B cell (primary cell): ENCODE measurements around the gene TEX35. TPM values are rescaled to one million over a fixed set of nuclear protein-coding genes. Genes with fewer than 3 reads are reported as not detected.
"Not testable (repeated sequence)": the region's sequence is repeated elsewhere in the genome, so short reads cannot be mapped to it uniquely, and the experiment has no call there.

Experiments used
- ATAC-seq: fragments of 200-7000 bp; cut with Tn5 transposase; one replicate; pipeline ENCODE4 v1.10.0; 2021; ENCODE audit warnings: low read depth, mild to moderate bottlenecking, moderate number of reproducible peaks, moderate library complexity
- CTCF ChIA-PET: fragments of 350-600 bp; sonication (Branson Sonifier 250); formaldehyde crosslinking; loops from one replicate; lab custom pipeline; 2021; ENCODE audit warnings: antibody characterized with exemption, inconsistent platforms; lab: Charles Lee
- POLR2A ChIA-PET: fragments of 350-600 bp; sonication (Branson Sonifier 250); formaldehyde crosslinking; loops from one replicate; lab custom pipeline; 2021; ENCODE audit warnings: antibody characterized with exemption; lab: Charles Lee
- DNase-seq: peaks from one replicate; pipeline ENCODE4 v3.0.0; 2013
- H2AFZ ChIP-seq: 2 replicates; pipeline ENCODE4 v1.6.1; 2012; ENCODE audit warnings: mild to moderate bottlenecking, low read depth, low read length; ENCODE audit not compliant: insufficient read depth, poor library complexity, severe bottlenecking
- H3K27ac ChIP-seq, 2 donors: 1 replicate in 1 of 2; 2 replicates in 1 of 2; pipeline ENCODE4 v1.5.1; 2012 to 2013; ENCODE audit warnings: low read length in 2 of 2, mild to moderate bottlenecking in 2 of 2, moderate library complexity in 1 of 2
- H3K27me3 ChIP-seq, 4 experiments: fragments of 200-600 bp in 1 of 4; sonication (generic) in 1 of 4; replicated peaks in 1 of 4; 1 replicate in 2 of 4; 2 replicates in 2 of 4; pipeline versions ENCODE4 v1.6.1 to v1.7.0; 2013 to 2016; ENCODE audit warnings: low read length in 3 of 4, mild to moderate bottlenecking in 2 of 4, mixed read lengths in 1 of 4, moderate library complexity in 1 of 4; ENCODE audit not compliant: insufficient read depth in 4 of 4, control insufficient read depth in 3 of 4; ENCODE audit errors: control extremely low read depth in 1 of 4
- H3K36me3 ChIP-seq, 2 experiments: replicated peaks in 1 of 2; 1 replicate in 1 of 2; 2 replicates in 1 of 2; pipeline versions ENCODE4 v1.6.1 to v1.7.1; 2013; ENCODE audit warnings: low read length in 1 of 2; ENCODE audit not compliant: insufficient read depth in 2 of 2, control insufficient read depth in 1 of 2; ENCODE audit errors: control extremely low read depth in 1 of 2, extremely low read depth in 1 of 2
- H3K4me1 ChIP-seq, 2 donors: fragments of 200-600 bp in 1 of 2; sonication (generic) in 1 of 2; 1 replicate in 1 of 2; 2 replicates in 1 of 2; pipeline versions ENCODE4 v1.5.1 to v1.6.1; 2013 to 2017; ENCODE audit warnings: low read length in 2 of 2; ENCODE audit not compliant: control insufficient read depth in 2 of 2, insufficient read depth in 2 of 2
- H3K4me2 ChIP-seq: replicated peaks from 2 replicates; pipeline ENCODE3; 2012; ENCODE audit warnings: mild to moderate bottlenecking, low read depth, low read length; ENCODE audit not compliant: poor library complexity, severe bottlenecking
- H3K4me3 ChIP-seq, 5 experiments: fragments of 200-600 bp in 1 of 5; sonication (generic) in 1 of 5; 1 replicate in 3 of 5; 2 replicates in 2 of 5; pipeline versions ENCODE4 v1.5.1 to v1.7.0; 2011 to 2016; ENCODE audit warnings: low read length in 4 of 5, mild to moderate bottlenecking in 4 of 5, low read depth in 2 of 5, control low read depth in 1 of 5, moderate library complexity in 1 of 5; ENCODE audit not compliant: insufficient read depth in 1 of 5; ENCODE audit errors: control extremely low read depth in 1 of 5, extremely low read depth in 1 of 5
- H3K79me2 ChIP-seq: fragments of 200-600 bp; sonication (generic); one replicate; pipeline ENCODE4 v1.6.0; 2016; ENCODE audit warnings: low read length; ENCODE audit not compliant: control insufficient read depth, insufficient read depth
- H3K9ac ChIP-seq: fragments of 200-600 bp; sonication (generic); 2 replicates; pipeline ENCODE4 v1.6.1; 2017; ENCODE audit warnings: mild to moderate bottlenecking, low read length, moderate library complexity
- H3K9me3 ChIP-seq, 3 donors: one replicate each; pipeline versions ENCODE4 v1.6.1 to v1.7.1; 2013; ENCODE audit warnings: low read length in 2 of 3; ENCODE audit not compliant: control insufficient read depth in 2 of 3, insufficient read depth in 1 of 3; ENCODE audit errors: control extremely low read depth in 1 of 3
- H4K20me1 ChIP-seq: 2 replicates; pipeline ENCODE4 v1.6.0; 2012; ENCODE audit warnings: mild to moderate bottlenecking, low read length; ENCODE audit not compliant: insufficient read depth, control insufficient read depth, poor library complexity, severe bottlenecking
- H3K27ac Mint-ChIP-seq: one replicate; pipeline ENCODE4 v1.8.0; 2021; ENCODE audit warnings: mixed read lengths
- H3K27me3 Mint-ChIP-seq: one replicate; pipeline ENCODE4 v1.8.0; 2021; ENCODE audit warnings: mixed read lengths
- H3K4me1 Mint-ChIP-seq: one replicate; pipeline ENCODE4 v1.8.0; 2021; ENCODE audit warnings: mixed read lengths
- H3K4me3 Mint-ChIP-seq: one replicate; pipeline ENCODE4 v1.8.0; 2021; ENCODE audit warnings: mixed read lengths
- H3K9me3 Mint-ChIP-seq: one replicate; pipeline ENCODE4 v1.8.0; 2022; ENCODE audit warnings: mixed read lengths; ENCODE audit not compliant: insufficient read depth
- EZH2 ChIP-seq: IDR thresholded peaks from 2 replicates; pipeline ENCODE4 v1.6.1; 2012; ENCODE audit warnings: borderline replicate concordance, low read depth, mild to moderate bottlenecking, moderate library complexity, low read length; ENCODE audit not compliant: insufficient read depth, poor library complexity, severe bottlenecking
- WGBS: methylation state at CpG from one replicate; pipeline ENCODE4 v1.1.5; 2013; ENCODE audit warnings: missing lambda C conversion rate; ENCODE audit not compliant: insufficient coverage; 5-methylcytosine and 5-hydroxymethylcytosine counted together
- intact Hi-C: fragments of 100-400 bp; cut with micrococcal nuclease; formaldehyde crosslinking; loops from one replicate; pipeline ENCODE4 v1.10.0; 2022
- polyA plus RNA-seq: library from polyadenylated mRNA; depleted of rRNA; stranded (reverse); fragments of >200 nt; gene quantifications from 2 replicates; pipeline ENCODE4 v1.2.3, GENCODE V29; 2012
- total RNA-seq, 2 donors: library from RNA; stranded (reverse); fragments of 120-200 nt in 1 of 2; gene quantifications; 1 replicate in 1 of 2; 2 replicates in 1 of 2; pipeline versions ENCODE4 v1.2.3 to v1.2.4, GENCODE V29; 2013 to 2022
- TF ChIP-seq, protein P1 (sequence below): fragments of 200-600 bp; IDR thresholded peaks from one replicate; pipeline ENCODE4 v1.8.0; 2022; ENCODE audit warnings: antibody characterized with exemption, mild to moderate bottlenecking

Gene TEX35
- total and polyA plus RNA-seq, 2 donors (not counting 1 experiment from before 2014, with no cell fraction given) = 0.09 TPM; not detected in 1

- TF ChIP-seq, protein P1, sequence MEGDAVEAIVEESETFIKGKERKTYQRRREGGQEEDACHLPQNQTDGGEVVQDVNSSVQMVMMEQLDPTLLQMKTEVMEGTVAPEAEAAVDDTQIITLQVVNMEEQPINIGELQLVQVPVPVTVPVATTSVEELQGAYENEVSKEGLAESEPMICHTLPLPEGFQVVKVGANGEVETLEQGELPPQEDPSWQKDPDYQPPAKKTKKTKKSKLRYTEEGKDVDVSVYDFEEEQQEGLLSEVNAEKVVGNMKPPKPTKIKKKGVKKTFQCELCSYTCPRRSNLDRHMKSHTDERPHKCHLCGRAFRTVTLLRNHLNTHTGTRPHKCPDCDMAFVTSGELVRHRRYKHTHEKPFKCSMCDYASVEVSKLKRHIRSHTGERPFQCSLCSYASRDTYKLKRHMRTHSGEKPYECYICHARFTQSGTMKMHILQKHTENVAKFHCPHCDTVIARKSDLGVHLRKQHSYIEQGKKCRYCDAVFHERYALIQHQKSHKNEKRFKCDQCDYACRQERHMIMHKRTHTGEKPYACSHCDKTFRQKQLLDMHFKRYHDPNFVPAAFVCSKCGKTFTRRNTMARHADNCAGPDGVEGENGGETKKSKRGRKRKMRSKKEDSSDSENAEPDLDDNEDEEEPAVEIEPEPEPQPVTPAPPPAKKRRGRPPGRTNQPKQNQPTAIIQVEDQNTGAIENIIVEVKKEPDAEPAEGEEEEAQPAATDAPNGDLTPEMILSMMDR = no peak
- Mint-ChIP-seq H3K27ac (no peak overlapping the region), H3K4me1 (no peaks in the 10 kb centered on the region), H3K4me3 (no peak overlapping the region), H3K27me3 (peaks cover 8% of the 10 kb centered on the region), H3K9me3 (no peaks in the 10 kb centered on the region)
- H3K9ac ChIP-seq = no peak overlapping the region
- H3K36me3 ChIP-seq = no peaks in the 10 kb centered on the region
- H3K4me2 ChIP-seq = no peak overlapping the region
- 90% methylated on average over 2 of the region's 3 CpGs for WGBS
- H3K9me3 ChIP-seq = no peaks in the 10 kb centered on the region
- intact Hi-C loops = no loop called here
- no peak overlapping the region for H2AFZ ChIP-seq
- H4K20me1 ChIP-seq = no peaks in the 10 kb centered on the region
- ATAC-seq (no peak), DNase-seq (no peak)
- H3K79me2 ChIP-seq = no peaks in the 10 kb centered on the region
- H3K27ac ChIP-seq = no peak overlapping the region
- no peak overlapping the region for H3K4me3 ChIP-seq
- POLR2A ChIA-PET = no interaction called here
- CTCF ChIA-PET = interaction anchor here (0.6 to 6.8 kb wide), 6 partner anchors 28 to 646 kb away, joined by 3 to 120 read pairs (median 4); no protein-coding TSS in a partner anchor
- no peaks in the 10 kb centered on the region for H3K4me1 ChIP-seq
- peaks cover 0 to 7% (median 3%) of the 10 kb centered on the region in 4 experiments for H3K27me3 ChIP-seq
These were observed 10.6 kb upstream of the TEX35 start for GRCh38 chr1:178502330-178502714.

- peaks cover 8% of the 10 kb centered on the region for H3K27me3 Mint-ChIP-seq
- H3K9ac ChIP-seq = no peak overlapping the region
- no peak overlapping the region for H3K4me2 ChIP-seq
- no peaks in the 10 kb centered on the region for H3K36me3 ChIP-seq
- peaks cover 0 to 7% (median 3%) of the 10 kb centered on the region in 4 experiments for H3K27me3 ChIP-seq
- H3K4me3 ChIP-seq = no peak overlapping the region
- intact Hi-C loops = no loop called here
- H3K4me1 ChIP-seq = no peaks in the 10 kb centered on the region
- no peak overlapping the region for H3K27ac Mint-ChIP-seq
- H3K79me2 ChIP-seq = no peaks in the 10 kb centered on the region
- no peak overlapping the region for H2AFZ ChIP-seq
- ATAC-seq (no peak), DNase-seq (no peak)
- no peaks in the 10 kb centered on the region for H4K20me1 ChIP-seq
- no peak overlapping the region for H3K4me3 Mint-ChIP-seq
- no peak overlapping the region for H3K27ac ChIP-seq
- ChIA-PET POLR2A (no interaction called here), CTCF (interaction anchor here (4.3 to 6.8 kb wide), 2 partner anchors 192 to 203 kb away, joined by 27 to 120 read pairs; no protein-coding TSS in a partner anchor)
- H3K9me3 Mint-ChIP-seq = no peaks in the 10 kb centered on the region
- WGBS = 100% methylated on average over 3 of the region's 5 CpGs
- H3K4me1 Mint-ChIP-seq = no peaks in the 10 kb centered on the region
- no peaks in the 10 kb centered on the region for H3K9me3 ChIP-seq
- TF ChIP-seq, protein P1 = no peak
- no peak for TF ChIP-seq EZH2
These were observed 10.1 kb upstream of the TEX35 start for GRCh38 chr1:178502856-178503255.

GRCh38 chr1:178503316-178503715 lies 9.6 kb upstream of the TEX35 start:
- H3K36me3 ChIP-seq, H4K20me1 ChIP-seq, intact Hi-C loops, H3K4me1 ChIP-seq, ATAC-seq, H3K9ac ChIP-seq, H3K4me3 Mint-ChIP-seq, H3K4me3 ChIP-seq, DNase-seq, H3K9me3 Mint-ChIP-seq, H3K79me2 ChIP-seq, H3K4me2 ChIP-seq, H3K27ac ChIP-seq, H3K27me3 Mint-ChIP-seq, H3K4me1 Mint-ChIP-seq, H3K27me3 ChIP-seq, H2AFZ ChIP-seq, H3K9me3 ChIP-seq, H3K27ac Mint-ChIP-seq: not testable (repeated sequence)
- ChIA-PET POLR2A (interaction anchor here (0.5 kb wide), 1 partner anchor 781 kb away, joined by 5 read pairs; no protein-coding TSS in a partner anchor), CTCF (interaction anchor here (1.0 to 6.8 kb wide), 3 partner anchors 8 to 203 kb away, joined by 5 to 120 read pairs (median 27); no protein-coding TSS in a partner anchor)
- WGBS = 95% methylated on average over 10 of the region's 14 CpGs
